ENCODE data around the gene GPR89A.
"Not testable (repeated sequence)": the region's sequence is repeated elsewhere in the genome, so short reads cannot be mapped to it uniquely, and the experiment has no call there.

DNA sequence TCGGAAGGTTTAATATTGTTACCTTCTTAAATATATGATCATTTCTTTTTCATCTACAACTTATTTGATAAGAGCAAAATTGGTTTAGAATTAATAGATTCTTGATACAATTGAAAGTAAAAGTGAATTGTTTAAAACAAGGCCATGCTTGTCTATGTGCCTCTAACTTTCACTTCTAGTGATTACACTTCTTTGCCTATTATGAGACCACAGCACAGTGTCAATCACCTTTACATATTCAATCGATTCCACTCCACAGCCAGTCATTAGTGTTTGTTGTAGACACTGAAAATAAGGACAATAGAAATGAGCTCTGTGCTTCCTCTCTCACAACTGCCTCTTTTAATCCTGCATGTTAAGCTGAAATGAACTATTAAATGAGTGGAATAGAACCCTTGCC lies 34.1 kb downstream of the GPR89A start:
- not testable (repeated sequence) for TF ChIP-seq GABPA (IDR thresholded peaks at IDR 0.05; ENCODE audit: low read depth); TCF12 (IDR thresholded peaks at IDR 0.05); YY1 (IDR thresholded peaks at IDR 0.05; ENCODE audit: low read depth); RAD21 (IDR thresholded peaks at IDR 0.05; ENCODE audit: low read length)
- TF ChIP-seq, protein P1, sequence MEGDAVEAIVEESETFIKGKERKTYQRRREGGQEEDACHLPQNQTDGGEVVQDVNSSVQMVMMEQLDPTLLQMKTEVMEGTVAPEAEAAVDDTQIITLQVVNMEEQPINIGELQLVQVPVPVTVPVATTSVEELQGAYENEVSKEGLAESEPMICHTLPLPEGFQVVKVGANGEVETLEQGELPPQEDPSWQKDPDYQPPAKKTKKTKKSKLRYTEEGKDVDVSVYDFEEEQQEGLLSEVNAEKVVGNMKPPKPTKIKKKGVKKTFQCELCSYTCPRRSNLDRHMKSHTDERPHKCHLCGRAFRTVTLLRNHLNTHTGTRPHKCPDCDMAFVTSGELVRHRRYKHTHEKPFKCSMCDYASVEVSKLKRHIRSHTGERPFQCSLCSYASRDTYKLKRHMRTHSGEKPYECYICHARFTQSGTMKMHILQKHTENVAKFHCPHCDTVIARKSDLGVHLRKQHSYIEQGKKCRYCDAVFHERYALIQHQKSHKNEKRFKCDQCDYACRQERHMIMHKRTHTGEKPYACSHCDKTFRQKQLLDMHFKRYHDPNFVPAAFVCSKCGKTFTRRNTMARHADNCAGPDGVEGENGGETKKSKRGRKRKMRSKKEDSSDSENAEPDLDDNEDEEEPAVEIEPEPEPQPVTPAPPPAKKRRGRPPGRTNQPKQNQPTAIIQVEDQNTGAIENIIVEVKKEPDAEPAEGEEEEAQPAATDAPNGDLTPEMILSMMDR (IDR thresholded peaks at IDR 0.05): not testable (repeated sequence)

All from SK-N-SH (cell line).